GM21367 (cell line): ENCODE results near the gene MEF2A.
A peak's percentile ranks its signal among the peaks of the same experiment; 100 is the strongest.
"Not testable (repeated sequence)": the region's sequence is repeated elsewhere in the genome, so short reads cannot be mapped to it uniquely, and the experiment has no call there.

Experiments
- ATAC-seq: cut with Tn5 transposase; IDR thresholded peaks from one replicate; pipeline ENCODE4 v1.9.1; 2021; ENCODE audit not compliant: unreplicated experiment

MEF2A gene

GRCh38 chr15:99727330-99727729 is 161.5 kb downstream of the MEF2A start:
- ATAC-seq: no peak

DNA sequence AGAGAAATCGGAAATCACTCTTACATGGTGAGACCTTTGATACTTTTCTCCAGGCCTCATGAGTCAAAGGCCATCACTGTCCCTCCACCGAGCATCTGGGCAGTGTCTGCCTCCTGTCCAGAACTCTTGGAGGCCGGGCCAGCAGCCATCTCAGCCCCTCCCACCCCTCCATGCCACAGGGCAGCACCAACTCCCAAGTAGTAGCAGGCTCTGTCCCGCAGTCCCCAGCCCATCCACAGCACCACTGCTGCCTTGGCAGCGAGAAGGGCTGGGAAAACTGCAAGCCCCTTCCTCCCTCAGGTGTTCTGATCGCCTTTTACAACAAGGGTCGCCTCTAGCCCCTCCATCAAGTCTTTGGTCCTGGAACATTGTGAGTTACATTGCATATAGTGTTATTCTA is 161.9 kb downstream of the MEF2A start:
- ATAC-seq: no peak

GRCh38 chr15:99728916-99729315 is 163.1 kb downstream of the MEF2A start:
- ATAC-seq: no peak

- ATAC-seq: no peak
Observed at GRCh38 chr15:99729327-99729726, 163.5 kb downstream of the MEF2A start.

DNA sequence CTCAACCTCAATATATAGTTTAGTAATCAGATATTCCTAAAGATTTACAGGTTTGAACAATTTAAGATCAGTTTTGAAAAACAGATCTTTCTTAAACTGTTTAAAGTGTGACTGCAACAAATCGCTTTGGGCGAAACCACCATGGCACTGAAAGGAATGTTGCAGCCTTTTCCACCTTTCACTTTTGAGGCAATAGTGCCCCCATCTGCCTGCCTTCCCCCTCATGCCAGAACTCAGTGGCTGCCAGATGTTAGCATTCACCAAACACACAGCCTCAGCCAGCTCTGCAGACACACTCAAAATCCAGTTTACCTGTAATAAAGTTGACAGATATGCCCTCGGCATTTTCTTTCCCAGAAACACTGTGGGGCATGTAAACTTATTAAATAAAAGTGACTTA is 164.1 kb downstream of the MEF2A start:
- ATAC-seq: no peak

GRCh38 chr15:99731336-99732123 is 165.7 kb downstream of the MEF2A start:
- ATAC-seq: no peak

DNA sequence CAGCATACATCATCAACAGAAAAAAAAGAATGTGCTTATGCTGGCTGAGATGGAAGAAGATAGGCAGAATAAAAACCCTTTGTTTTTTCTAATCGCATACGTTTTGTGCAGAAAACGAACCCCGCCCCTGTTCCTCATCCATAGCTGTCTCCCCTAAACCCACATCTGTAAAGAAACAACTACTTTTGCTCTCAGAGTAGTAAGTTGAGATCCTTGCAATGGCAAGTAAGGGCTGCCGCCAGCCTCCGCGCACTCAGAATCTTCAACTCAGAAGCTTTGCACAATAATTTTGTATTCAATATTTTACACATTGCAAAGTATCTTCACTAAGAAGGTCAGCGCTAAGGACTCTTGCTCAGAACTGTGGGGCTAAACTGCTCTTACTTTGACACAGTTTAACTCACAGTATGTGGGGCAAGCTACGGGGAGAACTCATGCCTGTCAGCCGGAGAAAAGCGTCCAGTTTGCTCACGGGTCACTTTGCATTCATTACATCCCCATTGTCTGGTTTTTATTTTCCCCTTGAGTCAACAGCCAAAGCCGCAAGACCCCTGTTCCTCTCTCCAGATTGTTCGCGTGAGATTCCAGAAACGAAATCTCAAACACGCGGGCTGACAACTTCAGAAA is 166.5 kb downstream of the MEF2A start:
- no peak for ATAC-seq

- ATAC-seq: peak; percentile 10
Observed at GRCh38 chr15:99732751-99733267, 167.0 kb downstream of the MEF2A start.

GRCh38 chr15:99733268-99734039 is 167.7 kb downstream of the MEF2A start, which contains the start of gene LYSMD4:
TSS of gene LYSMD4 (minus strand) at chr15:99733437. CDS start at chr15:99731999, 1,438 bp downstream.
- peak; percentile 98 for ATAC-seq

- not testable (repeated sequence) for ATAC-seq
Observed at GRCh38 chr15:99734040-99734291, 168.2 kb downstream of the MEF2A start.

- no peak for ATAC-seq
Observed at GRCh38 chr15:99734575-99734974, 168.8 kb downstream of the MEF2A start.

DNA sequence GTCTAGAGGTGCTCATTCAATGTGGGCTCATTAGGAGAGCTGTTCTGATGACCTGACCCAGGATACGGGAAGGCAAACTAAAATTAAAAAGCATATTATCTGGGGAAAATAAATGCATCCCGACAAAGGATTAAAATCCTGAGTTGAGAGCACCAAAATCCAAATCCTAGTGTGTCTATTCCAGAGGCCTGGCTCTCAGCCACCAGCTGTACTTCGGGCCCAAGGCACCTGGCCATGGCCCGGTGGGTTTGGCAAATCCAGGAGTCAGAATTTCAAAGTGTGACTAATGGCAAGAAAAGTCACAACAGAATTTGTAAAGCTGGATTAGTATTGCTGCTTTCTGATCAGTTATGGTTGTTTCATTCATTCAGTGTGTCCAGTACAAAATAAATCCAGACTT is 170.1 kb downstream of the MEF2A start:
- no peak for ATAC-seq

DNA sequence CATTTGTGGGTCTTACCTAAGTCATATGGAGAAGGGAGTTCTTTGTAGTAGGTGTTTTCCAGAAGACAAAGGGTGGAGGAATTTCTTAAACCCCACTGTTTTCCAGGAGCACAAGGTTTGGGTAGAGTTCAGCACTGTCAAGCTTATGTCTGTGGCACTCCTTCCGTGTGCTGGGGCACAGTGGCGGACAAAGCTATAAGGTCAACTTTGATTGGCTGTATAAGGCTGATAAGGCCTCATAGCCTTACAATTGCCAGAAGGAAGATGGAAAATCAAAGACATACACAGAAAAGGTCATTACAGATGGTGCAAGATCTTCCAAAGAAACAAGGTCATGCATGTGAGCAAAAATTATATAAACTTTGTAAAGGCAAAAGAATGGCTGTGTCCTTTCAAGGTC is 170.9 kb downstream of the MEF2A start:
- ATAC-seq: no peak

- no peak for ATAC-seq
Observed at GRCh38 chr15:99738021-99738847, 172.4 kb downstream of the MEF2A start.

GRCh38 chr15:99741835-99742234 is 176.1 kb downstream of the MEF2A start:
- ATAC-seq: no peak

DNA sequence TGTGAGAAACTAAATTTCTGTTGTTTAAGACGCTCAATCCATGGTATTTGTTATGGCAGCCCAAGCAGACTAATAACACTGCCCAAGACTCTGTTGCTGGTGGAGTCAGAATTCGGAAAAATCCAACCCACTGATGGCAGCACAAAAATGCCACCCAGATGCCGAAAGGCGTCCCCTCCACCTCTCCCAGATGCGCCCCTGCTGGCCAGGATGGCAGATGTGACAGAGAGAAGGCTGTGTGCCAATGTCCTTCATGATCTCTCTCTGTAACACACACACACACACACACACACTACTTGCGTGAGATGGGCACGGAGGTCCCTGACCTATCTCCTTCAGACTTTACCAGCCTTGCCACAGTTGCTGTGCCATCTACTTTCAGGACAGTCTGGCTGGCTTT is 178.4 kb downstream of the MEF2A start:
- ATAC-seq: no peak

- ATAC-seq: no peak
Observed at GRCh38 chr15:99745370-99746086, 179.7 kb downstream of the MEF2A start.

DNA sequence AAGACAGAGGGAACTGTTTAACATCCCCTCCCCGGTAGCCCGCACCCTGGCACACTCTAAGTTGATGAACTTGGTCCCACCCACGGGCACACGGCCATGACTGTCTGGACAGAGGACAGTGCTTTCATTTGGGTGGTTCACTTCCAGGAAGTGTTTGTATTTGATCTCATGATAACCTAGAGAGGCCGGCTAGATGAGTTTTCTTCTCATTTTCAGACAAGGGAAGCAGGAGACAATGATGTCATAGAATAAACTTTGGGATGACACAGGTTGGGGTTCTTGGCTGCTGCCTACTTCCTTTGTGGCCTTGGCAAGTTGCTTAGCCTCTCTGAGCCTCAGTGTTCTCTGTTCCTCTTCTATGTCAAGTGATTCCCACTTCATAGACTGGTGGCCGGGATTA is 183.6 kb downstream of the MEF2A start:
- no peak for ATAC-seq

DNA sequence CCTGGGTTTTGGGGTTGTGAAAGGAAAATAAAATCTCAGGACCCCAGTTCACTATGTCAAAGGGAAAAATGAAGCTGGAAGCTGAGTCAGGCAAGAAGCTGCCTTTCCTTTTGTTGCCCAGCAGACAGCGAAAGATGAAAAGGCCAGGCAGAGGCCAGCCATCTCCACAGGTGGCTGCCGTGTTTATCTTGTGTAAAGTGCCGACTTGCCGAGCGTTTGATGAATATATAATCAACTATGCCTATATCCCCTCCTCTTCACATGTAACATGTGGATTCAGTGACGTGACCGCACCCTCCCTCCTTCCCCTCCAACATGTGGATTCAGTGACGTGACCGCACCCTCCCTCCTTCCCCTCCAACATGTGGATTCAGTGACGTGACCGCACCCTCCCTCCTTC is 184.5 kb downstream of the MEF2A start:
- not testable (repeated sequence) for ATAC-seq

DNA sequence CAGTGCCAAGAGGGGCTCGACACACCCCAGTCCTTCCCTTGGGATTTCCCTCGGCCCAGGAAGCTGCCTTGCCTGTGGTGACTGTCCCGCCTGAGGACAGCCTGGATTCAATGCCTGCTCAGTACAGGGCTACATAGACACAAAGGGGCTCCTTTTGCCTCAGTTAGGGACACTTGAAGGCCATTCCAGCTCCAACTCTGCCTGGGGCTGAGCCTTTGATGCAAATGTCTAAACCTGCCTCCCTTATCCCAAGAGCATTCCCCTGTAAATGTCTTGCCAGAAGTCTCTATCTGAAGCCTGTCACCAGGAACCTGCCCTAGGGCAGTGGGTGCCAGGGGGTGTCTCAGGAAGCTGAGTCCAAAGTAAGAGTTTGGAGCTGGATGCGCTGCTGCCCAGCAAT is 186.8 kb downstream of the MEF2A start:
- ATAC-seq: no peak
